GM04504 (cell line): Measurements from ENCODE around the gene HOXA4.

ENCODE experiments used
- DNase-seq: peaks from one replicate; pipeline ENCODE4 v3.0.0-alpha.2; 2012; ENCODE audit warnings: low read depth

Gene HOXA4

DNA sequence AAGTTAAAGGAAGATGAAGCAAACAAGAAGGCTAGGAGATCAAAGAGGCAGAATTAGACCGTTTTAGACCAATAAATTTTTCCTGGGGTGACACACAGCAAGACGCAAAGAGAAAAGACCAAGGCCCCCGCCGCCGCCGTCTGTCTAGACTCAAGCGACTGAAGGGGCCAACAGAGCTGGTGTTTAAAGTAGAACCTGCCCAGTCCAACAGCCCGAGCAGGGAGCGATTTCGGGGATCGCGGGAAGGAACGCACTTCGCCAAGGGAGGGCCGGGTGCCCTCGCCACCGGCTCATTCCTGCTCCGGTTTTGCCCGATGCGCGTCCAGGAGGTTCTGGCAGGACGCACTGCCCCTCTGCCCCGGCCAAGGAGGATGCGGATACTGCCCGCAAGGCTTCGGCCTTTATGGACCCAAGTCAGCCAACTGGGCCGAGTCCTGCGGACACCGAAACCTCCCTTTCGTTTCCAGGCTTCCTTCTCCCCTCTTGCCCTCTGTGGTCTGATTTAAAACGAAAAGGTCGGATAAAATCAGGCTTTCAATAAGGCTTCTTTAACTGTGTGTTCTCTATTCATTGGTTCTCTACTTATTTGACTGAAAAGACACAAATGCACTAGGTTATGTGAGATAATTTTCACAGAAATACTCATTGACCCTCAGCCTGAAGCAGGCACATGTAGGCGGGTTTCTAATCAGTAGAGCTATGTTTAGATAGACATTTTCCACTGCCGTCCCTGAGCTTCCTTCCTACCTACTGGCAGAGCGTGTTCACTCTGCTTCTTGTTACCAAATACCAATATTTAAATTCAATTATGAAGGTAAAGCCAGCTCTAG lies 28.1 kb upstream of the HOXA4 start:
- no peak for DNase-seq

- DNase-seq, result no peak
Measured at GRCh38 chr7:27157702-27158431, 27.3 kb upstream of the HOXA4 start.

DNA sequence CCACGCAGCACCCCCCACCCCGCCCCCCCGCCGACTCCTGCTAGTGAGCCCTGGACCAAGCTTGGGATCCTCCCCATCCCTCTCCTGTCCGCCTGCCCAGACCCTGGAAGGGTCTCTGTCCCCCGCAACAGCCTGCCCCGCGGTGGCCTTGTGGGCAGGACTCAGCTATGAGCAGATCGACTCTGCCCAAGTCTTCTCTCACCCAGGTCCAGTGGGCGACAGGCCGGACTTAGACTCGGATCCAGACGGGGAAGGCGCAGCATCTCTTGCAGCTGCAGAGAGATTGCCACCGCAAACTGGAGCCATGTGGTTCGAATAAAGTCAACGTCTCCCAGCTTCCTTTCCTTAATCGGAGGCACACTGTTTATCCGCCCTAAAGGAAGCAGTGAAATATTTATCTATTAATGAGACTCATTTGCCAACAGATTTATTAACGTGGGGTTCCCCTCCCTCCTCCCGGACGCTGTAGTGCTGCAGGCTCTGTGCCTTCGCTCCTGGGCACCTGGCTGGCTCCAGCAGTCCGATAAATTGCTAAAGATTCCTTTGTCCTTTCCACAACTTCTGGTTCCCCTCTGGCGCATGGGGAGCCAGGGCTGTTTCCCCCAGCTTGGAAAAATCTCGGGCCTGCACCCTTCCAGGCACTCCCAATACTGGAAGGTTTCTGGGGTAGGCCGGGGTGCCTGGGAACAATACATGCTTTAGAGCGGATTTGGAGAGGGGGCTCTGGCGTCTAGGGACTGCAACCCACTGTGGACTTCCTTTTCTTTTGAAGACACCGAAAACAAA lies 26.6 kb upstream of the HOXA4 start:
- no peak for DNase-seq

- peak; percentile 30 for DNase-seq
Measured at GRCh38 chr7:27156508-27156898, 25.9 kb upstream of the HOXA4 start, which contains the start of gene HOXA7. Gene HOXA7, minus strand, starts transcription at chr7:27156675. Its CDS starts 130 bp downstream, at chr7:27156545.

- peak; percentile 18 for DNase-seq
Measured at GRCh38 chr7:27155816-27156507, 25.4 kb upstream of the HOXA4 start.

DNA sequence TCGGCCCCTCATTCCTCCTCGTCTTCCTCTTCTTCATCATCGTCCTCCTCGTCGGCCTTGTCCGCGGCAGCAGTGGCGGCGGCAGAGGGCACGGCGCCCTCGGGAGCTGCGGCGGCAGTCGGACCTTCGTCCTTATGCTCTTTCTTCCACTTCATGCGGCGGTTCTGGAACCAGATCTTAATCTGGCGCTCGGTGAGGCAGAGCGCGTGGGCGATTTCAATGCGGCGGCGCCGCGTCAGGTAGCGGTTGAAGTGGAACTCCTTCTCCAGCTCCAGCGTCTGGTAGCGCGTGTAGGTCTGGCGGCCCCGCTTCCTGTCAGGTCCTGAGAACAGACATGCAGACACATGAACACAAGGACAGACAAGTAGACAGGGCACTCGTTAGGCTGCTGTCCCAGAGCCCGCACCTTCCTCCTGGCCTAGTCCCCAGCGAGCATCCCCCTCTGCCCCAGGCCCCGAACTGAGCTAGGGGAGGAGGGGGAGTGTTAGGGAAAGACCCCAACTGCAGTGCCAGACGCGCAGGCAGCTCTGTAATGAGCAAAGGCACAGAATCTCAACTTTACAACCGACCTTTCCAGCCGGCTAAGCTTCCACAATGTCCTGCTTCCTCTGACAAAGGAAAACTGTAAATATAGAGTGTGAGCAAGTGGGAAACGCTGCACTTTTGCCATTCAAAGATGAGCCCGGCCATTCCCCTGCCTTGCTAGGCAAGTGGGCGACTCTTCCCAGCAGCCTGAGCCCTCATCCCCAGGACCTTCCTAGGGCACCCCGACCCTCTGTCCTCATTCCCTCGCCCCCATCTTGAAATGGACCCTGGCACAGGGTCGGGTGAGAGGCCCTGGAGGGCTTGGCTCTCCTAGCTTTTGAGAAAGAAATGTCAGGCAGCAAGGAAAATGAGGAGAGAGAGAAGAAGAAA lies 24.6 kb upstream of the HOXA4 start:
- no peak for DNase-seq

GRCh38 chr7:27154369-27154768 lies 23.8 kb upstream of the HOXA4 start:
- no peak for DNase-seq

- DNase-seq, result no peak
Measured at GRCh38 chr7:27153526-27153925, 23.0 kb upstream of the HOXA4 start.

- no peak for DNase-seq
Measured at GRCh38 chr7:27152816-27153442, 22.4 kb upstream of the HOXA4 start.

- peak; percentile 66 for DNase-seq
Measured at GRCh38 chr7:27151931-27152815, 21.6 kb upstream of the HOXA4 start, which contains the start of gene HOXA3. Gene HOXA3, minus strand, starts transcription at chr7:27152583. Its CDS starts 41,943 bp downstream, at chr7:27110640.

DNA sequence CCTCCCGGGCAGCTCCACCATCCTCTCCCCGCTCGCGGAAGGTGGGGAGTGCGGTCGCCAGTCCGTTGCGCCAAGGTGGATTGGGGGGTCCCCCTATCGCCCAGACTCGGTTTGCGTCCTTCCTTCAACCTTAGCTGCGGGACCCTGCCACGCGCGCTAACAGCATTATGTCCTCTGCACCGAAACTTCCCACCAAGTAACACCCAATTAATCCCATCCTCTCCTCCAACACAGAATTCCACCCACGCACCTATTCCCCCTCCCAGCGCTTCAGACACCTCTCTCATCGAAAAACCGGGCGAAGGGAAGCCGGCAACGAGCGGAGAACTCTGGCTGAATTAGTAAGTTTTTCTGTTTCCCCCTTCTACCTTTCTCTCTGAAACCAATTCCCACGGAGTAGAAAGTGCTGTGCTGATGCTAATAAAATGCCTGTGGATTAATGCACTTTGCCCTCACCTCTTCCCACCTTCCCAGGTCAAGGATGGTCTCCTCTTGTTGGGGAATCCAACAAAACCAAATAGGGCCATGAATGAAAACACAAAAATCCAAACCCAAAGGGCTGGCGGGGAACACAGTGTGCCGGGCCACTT lies 20.9 kb upstream of the HOXA4 start:
- no peak for DNase-seq

GRCh38 chr7:27150568-27151340 lies 20.2 kb upstream of the HOXA4 start:
- DNase-seq, result no peak

- DNase-seq, result no peak
Measured at GRCh38 chr7:27149842-27150567, 19.4 kb upstream of the HOXA4 start.

DNA sequence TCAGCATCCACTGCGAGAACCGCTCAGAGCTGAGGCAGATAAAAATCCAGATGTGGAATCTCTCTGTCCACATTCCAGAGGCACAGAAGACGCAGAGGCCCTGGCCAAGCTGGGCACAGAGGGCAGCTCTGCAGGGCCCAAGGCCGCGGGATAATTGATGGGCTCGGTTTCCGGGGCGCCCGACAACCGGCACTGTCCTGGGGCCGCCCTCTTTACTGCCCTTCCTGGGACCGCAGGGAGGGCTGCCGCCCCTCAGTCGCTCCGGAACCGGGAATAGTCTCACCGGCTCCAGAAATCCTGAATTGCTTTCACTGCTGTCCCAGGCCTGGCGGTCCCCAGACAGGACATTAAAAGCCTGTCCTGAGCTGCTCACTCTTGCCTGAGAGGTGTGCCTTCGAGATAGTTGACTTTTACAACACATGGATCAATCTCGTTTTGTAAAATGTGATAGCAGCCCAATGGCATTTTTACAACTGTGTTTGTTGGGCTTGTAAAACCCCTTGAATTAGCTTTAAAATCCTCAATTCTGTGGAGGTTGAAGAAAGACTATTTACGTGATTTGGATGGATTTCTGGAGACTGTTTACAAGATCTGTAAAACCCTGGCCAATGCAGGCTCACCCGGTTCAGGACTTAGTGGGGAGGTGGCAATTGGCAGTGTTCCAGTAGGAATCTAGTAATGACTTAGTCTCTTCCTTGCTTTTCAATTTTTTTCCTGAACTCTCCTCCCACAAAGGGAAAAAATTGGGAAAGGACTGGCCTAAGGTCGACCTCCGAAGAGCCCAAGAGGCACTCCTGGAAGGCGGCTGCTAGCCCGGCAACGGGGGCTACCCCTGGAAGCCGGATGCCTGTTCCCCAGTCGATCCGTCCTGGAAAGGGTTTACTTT lies 18.4 kb upstream of the HOXA4 start:
- DNase-seq, result no peak

DNA sequence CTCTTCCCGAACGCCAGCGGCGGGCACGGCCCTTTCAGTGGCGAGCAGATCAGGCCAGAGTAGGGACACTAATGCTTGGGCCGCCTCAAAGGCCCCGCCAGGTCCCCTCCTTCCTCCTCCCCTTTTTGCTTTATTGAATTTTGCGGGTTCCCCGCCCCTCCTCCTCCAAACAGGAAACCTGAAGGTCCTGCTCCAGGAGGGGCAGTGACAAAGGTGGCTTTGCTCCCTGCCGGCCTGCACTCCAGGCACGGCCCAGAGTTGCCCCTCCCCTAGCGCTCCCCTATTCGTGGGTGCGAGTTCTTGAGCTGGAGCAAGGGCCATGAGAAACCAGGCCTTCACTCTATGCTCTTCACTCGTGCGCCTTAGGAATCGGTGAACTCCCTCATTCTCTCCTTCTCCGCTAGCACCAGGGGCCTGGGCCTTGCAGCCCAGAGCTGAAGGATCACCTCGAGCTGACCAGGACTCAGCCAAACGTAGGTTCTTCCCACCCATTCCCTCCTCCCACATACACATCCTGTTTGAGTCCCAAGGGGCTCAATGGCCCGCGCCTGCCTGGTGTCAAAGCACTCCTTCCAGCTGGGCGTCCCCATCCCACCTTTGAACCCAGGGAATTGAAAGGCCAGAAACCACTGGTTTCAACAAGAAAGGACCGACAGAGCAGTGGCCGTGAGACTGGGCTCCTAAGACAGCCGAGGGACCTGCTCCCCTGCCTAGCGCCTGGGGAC lies 17.6 kb upstream of the HOXA4 start:
- no peak for DNase-seq
